ENCODE measurements around the gene SNRPF. TPM values are rescaled to one million over a fixed set of nuclear protein-coding genes. Genes with fewer than 3 reads are reported as not detected.
"Not testable (repeated sequence)": the region's sequence is repeated elsewhere in the genome, so short reads cannot be mapped to it uniquely, and the experiment has no call there.

The SNRPF gene
- 11.3 and 14.2 TPM in 2 replicates for total RNA-seq
- polyA plus RNA-seq = 25.0 and 35.2 TPM in 2 replicates
- 61.2 and 71.8 TPM in 2 replicates for polyA plus RNA-seq (2012)
- 6.0 and 6.4 TPM in 2 replicates for polyA minus RNA-seq (ENCODE audit: low replicate concordance)

DNA sequence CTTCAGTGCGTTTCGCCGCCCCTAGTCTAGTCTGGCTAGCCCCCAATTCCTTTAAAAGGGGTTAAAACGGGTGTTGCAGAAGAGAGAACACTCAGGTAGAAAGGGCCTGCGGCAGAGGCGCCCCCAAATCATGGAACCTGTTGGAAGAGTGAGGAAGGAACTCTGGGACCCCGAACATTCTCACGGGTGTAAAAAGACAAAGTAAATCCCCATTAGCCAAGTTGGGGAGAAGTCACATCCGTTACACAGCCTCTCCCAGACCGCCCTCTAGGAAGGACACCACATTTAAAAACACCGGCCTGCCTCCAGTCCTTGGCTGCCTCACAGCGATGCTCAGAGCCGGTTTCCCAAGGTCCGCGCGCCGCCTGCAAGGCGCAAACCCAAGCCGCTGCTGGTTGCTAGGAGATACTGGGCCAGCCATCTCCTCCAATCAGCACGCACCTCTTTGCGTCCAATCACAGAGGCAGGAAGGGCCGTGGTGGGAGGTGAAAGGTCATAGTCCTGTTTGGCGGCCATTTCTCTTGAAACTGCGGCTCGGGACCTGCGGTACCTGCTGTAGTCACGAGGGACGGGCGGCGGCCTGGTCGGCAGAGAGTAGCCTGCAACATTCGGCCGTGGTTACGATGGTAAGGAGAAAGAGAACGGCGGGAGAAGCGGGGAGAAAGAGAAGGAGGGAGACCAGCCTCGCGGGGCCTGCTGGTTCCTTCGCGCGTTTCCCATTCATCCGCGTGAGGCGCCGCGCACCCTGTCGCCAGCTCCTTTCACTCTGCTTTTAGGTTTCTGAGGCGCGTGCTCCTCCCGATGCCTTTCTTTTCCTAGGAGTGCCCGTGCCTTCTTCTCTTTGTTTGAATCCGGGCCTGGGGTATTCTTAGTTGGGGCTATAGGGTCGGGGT is at the start of gene SNRPF:
SNRPF (plus strand) TSS at position 502 of the 893 bp plus-strand sequence; CDS start at position 624, 122 bp downstream.
- Histone ChIP-seq H3K4me3 (replicated peaks in 1 of 4; ENCODE audit: control extremely low read depth in 1 of 4, insufficient read depth in 1 of 4, low read depth in 3 of 4, low read length in 4 of 4) (peak within 1 kb of the TSS; percentile 63 to 83 (median 78)), H3K4me1 (ENCODE audit: control insufficient read depth, extremely low read depth, insufficient read depth, low read length) (peaks cover 6% of the 10 kb centered on the region), H3K36me3 (ENCODE audit: control insufficient read depth, insufficient read depth, low read length) (no peaks in the 10 kb centered on the region), H3K4me2 (ENCODE audit: extremely low read depth, insufficient read depth, low read length) (peak within 1 kb of the TSS; percentile 91), H3K9me3 (ENCODE audit: control insufficient read depth, insufficient read depth, low read depth, low read length) (no peaks in the 10 kb centered on the region), H3K9ac (ENCODE audit: insufficient read depth, low read length) (peak within 1 kb of the TSS; percentile 73), H2AFZ (ENCODE audit: low read length) (peak within 1 kb of the TSS; percentile 76), H4K20me1 (ENCODE audit: control insufficient read depth, extremely low read depth, insufficient read depth, low read length) (no peaks in the 10 kb centered on the region), H3K27ac (ENCODE audit: insufficient read depth, low read length) (peak within 1 kb of the TSS; percentile 82), H3K27me3 (ENCODE audit: control insufficient read depth, insufficient read depth, low read length) (no peaks in the 10 kb centered on the region), H3K79me2 (ENCODE audit: control insufficient read depth, insufficient read depth, low read length) (peaks cover 44% of the 10 kb centered on the region)
- TF ChIP-seq CTCF (conservative IDR thresholded peaks at IDR 0.05 in 1 of 2, IDR thresholded peaks at IDR 0.05 in 1 of 2; ENCODE audit: low read depth in 1 of 2, low read length in 2 of 2) (peak in 1 of 2 donors; percentile 1), EZH2 (IDR thresholded peaks at IDR 0.05; ENCODE audit: low read length, missing control alignments) (no peak)
- peak; percentile 95 to 97 for DNase-seq (ENCODE audit: low read depth in 2 of 2)

- H3K4me1 ChIP-seq (ENCODE audit: control insufficient read depth, extremely low read depth, insufficient read depth, low read length) = peaks cover 11% of the 10 kb centered on the region
- no peak overlapping the region for H3K4me2 ChIP-seq (ENCODE audit: extremely low read depth, insufficient read depth, low read length)
- no peak overlapping the region for H2AFZ ChIP-seq (ENCODE audit: low read length)
- no peak for TF ChIP-seq CTCF (conservative IDR thresholded peaks at IDR 0.05 in 1 of 2, IDR thresholded peaks at IDR 0.05 in 1 of 2; ENCODE audit: low read depth in 1 of 2, low read length in 2 of 2)
- TF ChIP-seq EZH2 (IDR thresholded peaks at IDR 0.05; ENCODE audit: low read length, missing control alignments) = no peak
- H3K79me2 ChIP-seq (ENCODE audit: control insufficient read depth, insufficient read depth, low read length) = no peaks in the 10 kb centered on the region
- no peak overlapping the region for H3K4me3 ChIP-seq (replicated peaks in 1 of 4; ENCODE audit: control extremely low read depth in 1 of 4, insufficient read depth in 1 of 4, low read depth in 3 of 4, low read length in 4 of 4)
- no peaks in the 10 kb centered on the region for H3K9me3 ChIP-seq (ENCODE audit: control insufficient read depth, insufficient read depth, low read depth, low read length)
- H3K27ac ChIP-seq (ENCODE audit: insufficient read depth, low read length) = no peak overlapping the region
- no peak overlapping the region for H3K9ac ChIP-seq (ENCODE audit: insufficient read depth, low read length)
- no peaks in the 10 kb centered on the region for H4K20me1 ChIP-seq (ENCODE audit: control insufficient read depth, extremely low read depth, insufficient read depth, low read length)
- DNase-seq (ENCODE audit: low read depth in 2 of 2) = no peak
- H3K36me3 ChIP-seq (ENCODE audit: control insufficient read depth, insufficient read depth, low read length) = no peaks in the 10 kb centered on the region
- H3K27me3 ChIP-seq (ENCODE audit: control insufficient read depth, insufficient read depth, low read length) = no peaks in the 10 kb centered on the region
These were observed 49.6 kb upstream of the SNRPF start for GRCh38 chr12:95809000-95809680.

GRCh38 chr12:95810411-95810810 is 48.3 kb upstream of the SNRPF start:
- Histone ChIP-seq H3K9ac (ENCODE audit: insufficient read depth, low read length) (no peak overlapping the region), H3K79me2 (ENCODE audit: control insufficient read depth, insufficient read depth, low read length) (no peaks in the 10 kb centered on the region), H3K9me3 (ENCODE audit: control insufficient read depth, insufficient read depth, low read depth, low read length) (no peaks in the 10 kb centered on the region), H3K27ac (ENCODE audit: insufficient read depth, low read length) (no peak overlapping the region), H3K4me2 (ENCODE audit: extremely low read depth, insufficient read depth, low read length) (no peak overlapping the region), H2AFZ (ENCODE audit: low read length) (no peak overlapping the region), H3K4me3 (replicated peaks in 1 of 4; ENCODE audit: control extremely low read depth in 1 of 4, insufficient read depth in 1 of 4, low read depth in 3 of 4, low read length in 4 of 4) (no peak overlapping the region), H3K4me1 (ENCODE audit: control insufficient read depth, extremely low read depth, insufficient read depth, low read length) (peaks cover 10% of the 10 kb centered on the region), H3K27me3 (ENCODE audit: control insufficient read depth, insufficient read depth, low read length) (no peaks in the 10 kb centered on the region), H3K36me3 (ENCODE audit: control insufficient read depth, insufficient read depth, low read length) (no peaks in the 10 kb centered on the region), H4K20me1 (ENCODE audit: control insufficient read depth, extremely low read depth, insufficient read depth, low read length) (no peaks in the 10 kb centered on the region)
- DNase-seq (ENCODE audit: low read depth in 2 of 2) = no peak
- TF ChIP-seq EZH2 (IDR thresholded peaks at IDR 0.05; ENCODE audit: low read length, missing control alignments) (no peak), CTCF (conservative IDR thresholded peaks at IDR 0.05 in 1 of 2, IDR thresholded peaks at IDR 0.05 in 1 of 2; ENCODE audit: low read depth in 1 of 2, low read length in 2 of 2) (no peak)

GRCh38 chr12:95812155-95812554 is 46.6 kb upstream of the SNRPF start:
- H3K4me2 ChIP-seq (ENCODE audit: extremely low read depth, insufficient read depth, low read length); H3K27me3 ChIP-seq (ENCODE audit: control insufficient read depth, insufficient read depth, low read length); H3K9ac ChIP-seq (ENCODE audit: insufficient read depth, low read length); H3K79me2 ChIP-seq (ENCODE audit: control insufficient read depth, insufficient read depth, low read length); DNase-seq (ENCODE audit: low read depth in 2 of 2); H3K4me3 ChIP-seq (replicated peaks in 1 of 4; ENCODE audit: control extremely low read depth in 1 of 4, insufficient read depth in 1 of 4, low read depth in 3 of 4, low read length in 4 of 4); H3K9me3 ChIP-seq (ENCODE audit: control insufficient read depth, insufficient read depth, low read depth, low read length); H4K20me1 ChIP-seq (ENCODE audit: control insufficient read depth, extremely low read depth, insufficient read depth, low read length); H2AFZ ChIP-seq (ENCODE audit: low read length); H3K4me1 ChIP-seq (ENCODE audit: control insufficient read depth, extremely low read depth, insufficient read depth, low read length); H3K27ac ChIP-seq (ENCODE audit: insufficient read depth, low read length); H3K36me3 ChIP-seq (ENCODE audit: control insufficient read depth, insufficient read depth, low read length): not testable (repeated sequence)
